Neuronal stem cell (in vitro differentiated cells): ENCODE measurements around the gene DTHD1.

Source experiments
- DNase-seq: peaks from one replicate; pipeline ENCODE4 v3.0.0-alpha.2; 2013; ENCODE audit warnings: low spot score
- H2AFZ ChIP-seq: one replicate; pipeline ENCODE4 v1.6.1; 2013; ENCODE audit warnings: mild to moderate bottlenecking, low read length, inconsistent platforms
- H2AK5ac ChIP-seq: 2 replicates; pipeline ENCODE4 v1.6.1; 2013; ENCODE audit warnings: low read depth, mild to moderate bottlenecking, inconsistent platforms, low read length, moderate library complexity, mixed read lengths
- H2BK120ac ChIP-seq: 2 replicates; pipeline ENCODE4 v1.6.1; 2013; ENCODE audit warnings: low read depth, mild to moderate bottlenecking, inconsistent platforms, low read length, moderate library complexity, mixed read lengths
- H2BK12ac ChIP-seq: one replicate; pipeline ENCODE4 v1.6.1; 2013; ENCODE audit warnings: low read length, inconsistent platforms
- H2BK15ac ChIP-seq: 2 replicates; pipeline ENCODE4 v1.6.1; 2013; ENCODE audit warnings: mild to moderate bottlenecking, low read length, inconsistent platforms, mixed read lengths
- H2BK5ac ChIP-seq: one replicate; pipeline ENCODE4 v1.6.1; 2013; ENCODE audit warnings: inconsistent platforms, mild to moderate bottlenecking, low read length, moderate library complexity
- H3K14ac ChIP-seq: one replicate; pipeline ENCODE4 v1.6.1; 2013; ENCODE audit warnings: low read length, inconsistent platforms
- H3K18ac ChIP-seq: 2 replicates; pipeline ENCODE4 v1.6.1; 2013; ENCODE audit warnings: low read length, inconsistent platforms
- H3K23ac ChIP-seq: 2 replicates; pipeline ENCODE4 v1.6.1; 2013; ENCODE audit warnings: low read depth, mild to moderate bottlenecking, mixed read lengths, low read length, inconsistent platforms; ENCODE audit not compliant: poor library complexity
- H3K27ac ChIP-seq: replicated peaks from 3 replicates; pipeline ENCODE4 v1.5.1; 2013; ENCODE audit warnings: low read length, inconsistent platforms
- H3K27me3 ChIP-seq, 3 experiments: 2 replicates each; pipeline ENCODE4 v1.6.1; 2013; ENCODE audit warnings: low read length in 3 of 3, mild to moderate bottlenecking in 2 of 3, inconsistent platforms in 1 of 3, low read depth in 1 of 3, mixed read lengths in 1 of 3, moderate library complexity in 1 of 3; ENCODE audit not compliant: control insufficient read depth in 3 of 3, insufficient read depth in 3 of 3
- H3K36me3 ChIP-seq, 2 donors: replicated peaks in 1 of 2; 2 replicates each; pipeline ENCODE4 v1.6.1; 2013; ENCODE audit warnings: low read length in 2 of 2; ENCODE audit not compliant: control insufficient read depth in 2 of 2, insufficient read depth in 2 of 2
- H3K4ac ChIP-seq: 2 replicates; pipeline ENCODE4 v1.6.1; 2013; ENCODE audit warnings: inconsistent platforms, mild to moderate bottlenecking, low read length, moderate library complexity
- H3K4me1 ChIP-seq, 2 donors: 1 replicate in 1 of 2; 2 replicates in 1 of 2; pipeline ENCODE4 v1.6.1; 2013; ENCODE audit warnings: low read length in 2 of 2, low read depth in 1 of 2; ENCODE audit not compliant: control insufficient read depth in 2 of 2, insufficient read depth in 1 of 2
- H3K4me2 ChIP-seq: one replicate; pipeline ENCODE4 v1.6.1; 2013; ENCODE audit warnings: mild to moderate bottlenecking, low read length, inconsistent platforms; ENCODE audit not compliant: insufficient read depth, poor library complexity, severe bottlenecking
- H3K4me3 ChIP-seq, 2 donors: 2 replicates each; pipeline ENCODE4 v1.5.1; 2013; ENCODE audit warnings: low read length in 2 of 2, mild to moderate bottlenecking in 2 of 2, inconsistent platforms in 1 of 2, moderate library complexity in 1 of 2
- H3K79me1 ChIP-seq: one replicate; pipeline ENCODE4 v1.6.1; 2013; ENCODE audit warnings: low read depth, mild to moderate bottlenecking, inconsistent platforms, low read length, moderate library complexity
- H3K9ac ChIP-seq: one replicate; pipeline ENCODE4 v1.6.1; 2013; ENCODE audit warnings: mild to moderate bottlenecking, low read depth, low read length, inconsistent platforms; ENCODE audit not compliant: poor library complexity
- H3K9me3 ChIP-seq, 2 donors: replicated peaks in 1 of 2; 2 replicates each; pipeline versions ENCODE3 to v1.6.1; 2013; ENCODE audit warnings: low read length in 2 of 2, mild to moderate bottlenecking in 2 of 2, inconsistent platforms in 1 of 2, low read depth in 1 of 2, mixed read lengths in 1 of 2, moderate library complexity in 1 of 2; ENCODE audit not compliant: control insufficient read depth in 2 of 2, insufficient read depth in 1 of 2
- H4K8ac ChIP-seq: one replicate; pipeline ENCODE4 v1.6.1; 2013; ENCODE audit warnings: low read depth, mild to moderate bottlenecking, inconsistent platforms, low read length, moderate library complexity
- H4K91ac ChIP-seq: one replicate; pipeline ENCODE4 v1.6.1; 2013; ENCODE audit warnings: low read length, low read depth, mild to moderate bottlenecking, inconsistent platforms; ENCODE audit not compliant: poor library complexity
- WGBS, 2 donors: extraction: QIAGEN DNeasy Blood & Tissue Kit; methylation state at CpG; one replicate each; pipeline ENCODE4 v1.1.7; 2013; ENCODE audit warnings: missing lambda C conversion rate in 2 of 2, mixed read lengths in 1 of 2; ENCODE audit not compliant: insufficient read length in 2 of 2, insufficient replicate concordance in 1 of 2; ENCODE audit errors: extremely low coverage in 2 of 2; 5-methylcytosine and 5-hydroxymethylcytosine counted together

DTHD1 gene

GRCh38 chr4:36269533-36270173 lies 11.8 kb upstream of the DTHD1 start:
- H3K4me3 ChIP-seq, result no peak overlapping the region
- H2BK12ac ChIP-seq, result no peak overlapping the region
- no peaks in the 10 kb centered on the region for H3K79me1 ChIP-seq
- no peak overlapping the region for H2BK120ac ChIP-seq
- H3K23ac ChIP-seq, result no peak overlapping the region
- H3K14ac ChIP-seq, result no peak overlapping the region
- H4K91ac ChIP-seq, result no peak overlapping the region
- no CpG with 5 or more reads among the region's 5 CpGs for WGBS, 2 donors
- no peak overlapping the region for H4K8ac ChIP-seq
- H2AFZ ChIP-seq, result no peak overlapping the region
- no peak overlapping the region for H2AK5ac ChIP-seq
- H3K4ac ChIP-seq, result no peak overlapping the region
- H3K27me3 ChIP-seq, result no peaks in the 10 kb centered on the region
- DNase-seq, result no peak
- H3K18ac ChIP-seq, result no peak overlapping the region
- peaks cover 0 to 12% of the 10 kb centered on the region in 2 donors for H3K4me1 ChIP-seq
- H3K36me3 ChIP-seq, result no peaks in the 10 kb centered on the region
- no peak overlapping the region for H3K27ac ChIP-seq
- no peak overlapping the region for H2BK15ac ChIP-seq
- H3K9ac ChIP-seq, result no peak overlapping the region
- H3K4me2 ChIP-seq, result no peak overlapping the region
- no peaks in the 10 kb centered on the region for H3K9me3 ChIP-seq
- no peak overlapping the region for H2BK5ac ChIP-seq

GRCh38 chr4:36273276-36273675 lies 8.1 kb upstream of the DTHD1 start:
- no peak overlapping the region for H2BK120ac ChIP-seq
- H2AK5ac ChIP-seq, result no peak overlapping the region
- no peak overlapping the region for H3K18ac ChIP-seq
- no peak overlapping the region for H3K4me3 ChIP-seq
- H2BK15ac ChIP-seq, result no peak overlapping the region
- H2BK5ac ChIP-seq, result no peak overlapping the region
- no peaks in the 10 kb centered on the region for H3K36me3 ChIP-seq
- DNase-seq, result no peak
- H3K14ac ChIP-seq, result no peak overlapping the region
- no peak overlapping the region for H2BK12ac ChIP-seq
- no peak overlapping the region for H3K23ac ChIP-seq
- H3K27ac ChIP-seq, result no peak overlapping the region
- no peaks in the 10 kb centered on the region for H3K79me1 ChIP-seq
- no peak overlapping the region for H2AFZ ChIP-seq
- peaks cover 0 to 12% of the 10 kb centered on the region in 2 donors for H3K4me1 ChIP-seq
- no CpG with 5 or more reads among the region's 4 CpGs for WGBS, 2 donors
- no peak overlapping the region for H3K4ac ChIP-seq
- H4K8ac ChIP-seq, result no peak overlapping the region
- H3K27me3 ChIP-seq, result no peaks in the 10 kb centered on the region
- H3K9ac ChIP-seq, result no peak overlapping the region
- H3K4me2 ChIP-seq, result no peak overlapping the region
- H3K9me3 ChIP-seq, result no peaks in the 10 kb centered on the region
- H4K91ac ChIP-seq, result no peak overlapping the region

- Histone ChIP-seq H3K23ac (no peak overlapping the region), H3K4me3 (no peak overlapping the region), H2BK120ac (no peak overlapping the region), H3K4ac (no peak overlapping the region), H3K79me1 (no peaks in the 10 kb centered on the region), H4K91ac (no peak overlapping the region), H3K27me3 (no peaks in the 10 kb centered on the region), H3K4me2 (no peak overlapping the region), H2BK5ac (no peak overlapping the region), H3K9ac (no peak overlapping the region), H2BK15ac (no peak overlapping the region), H3K4me1 (peaks cover 0 to 8% of the 10 kb centered on the region in 2 donors), H3K36me3 (no peaks in the 10 kb centered on the region), H3K9me3 (no peaks in the 10 kb centered on the region), H2AFZ (no peak overlapping the region), H3K18ac (no peak overlapping the region), H2AK5ac (no peak overlapping the region), H3K27ac (no peak overlapping the region), H4K8ac (no peak overlapping the region), H3K14ac (no peak overlapping the region), H2BK12ac (no peak overlapping the region)
- WGBS, 2 donors, result no CpG with 5 or more reads among the region's 4 CpGs
- DNase-seq, result no peak
These were observed 7.3 kb upstream of the DTHD1 start for GRCh38 chr4:36274158-36274557.

- Histone ChIP-seq H3K9me3 (no peaks in the 10 kb centered on the region), H3K4me2 (no peak overlapping the region), H3K4me3 (no peak overlapping the region), H4K91ac (no peak overlapping the region), H2BK120ac (no peak overlapping the region), H4K8ac (no peak overlapping the region), H2BK15ac (no peak overlapping the region), H3K14ac (no peak overlapping the region), H3K27me3 (no peaks in the 10 kb centered on the region), H3K9ac (no peak overlapping the region), H2AK5ac (no peak overlapping the region), H3K23ac (no peak overlapping the region), H2BK12ac (no peak overlapping the region), H3K36me3 (no peaks in the 10 kb centered on the region), H3K4me1 (peaks cover 5 to 10% of the 10 kb centered on the region in 2 donors), H3K79me1 (no peaks in the 10 kb centered on the region), H3K4ac (no peak overlapping the region), H3K27ac (no peak overlapping the region), H2BK5ac (no peak overlapping the region), H2AFZ (peak overlapping the region; percentile 4), H3K18ac (no peak overlapping the region)
- DNase-seq, result no peak
- WGBS, 2 donors, result no CpG with 5 or more reads among the region's 4 CpGs
These were observed 3.9 kb upstream of the DTHD1 start for GRCh38 chr4:36277533-36277932.
